ENCODE measurements around the gene AHCYL2.
"Not testable (repeated sequence)": the region's sequence is repeated elsewhere in the genome, so short reads cannot be mapped to it uniquely, and the experiment has no call there.

AHCYL2 gene

DNA sequence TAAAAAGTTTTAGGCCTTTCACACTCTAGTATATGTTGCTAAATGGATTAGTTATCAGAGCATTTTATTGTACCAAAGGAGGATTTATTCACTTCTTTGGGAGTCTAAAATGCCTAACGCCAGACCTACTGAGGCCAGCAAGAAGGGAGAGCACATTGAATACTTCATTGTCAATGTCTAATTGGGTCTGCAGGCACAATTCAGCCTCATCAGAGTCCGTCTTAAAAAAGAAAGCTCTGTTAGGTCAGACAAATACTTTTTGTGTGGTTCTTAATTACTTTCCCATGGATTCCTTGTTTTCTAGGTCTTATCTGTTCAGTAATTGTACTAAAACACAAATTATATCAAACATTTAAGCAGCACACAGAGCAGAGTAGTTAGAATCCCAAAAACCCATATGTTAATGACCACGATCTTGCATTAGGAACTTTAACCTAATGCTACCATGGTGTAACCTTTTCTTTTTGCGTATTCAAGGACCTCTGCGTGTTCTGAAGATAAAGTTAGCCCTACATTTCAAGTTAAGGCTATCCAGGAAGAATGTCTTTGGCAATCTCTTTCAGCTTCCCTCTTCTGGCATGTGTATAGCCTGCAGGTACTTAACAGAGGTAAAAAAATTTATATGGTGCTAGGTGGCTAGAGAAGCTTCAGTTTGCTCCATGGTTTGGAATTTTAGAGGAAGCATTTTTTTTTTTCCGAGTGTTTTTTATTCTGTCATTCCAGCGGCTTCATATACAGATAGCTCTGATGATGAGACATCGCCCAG, 163.7 kb downstream of the AHCYL2 start:
- no peak for DNase-seq

- DNase-seq, result no peak
Observed at GRCh38 chr7:129389829-129390228, 165.0 kb downstream of the AHCYL2 start.

GRCh38 chr7:129390314-129390713, 165.5 kb downstream of the AHCYL2 start:
- DNase-seq, result no peak

DNA sequence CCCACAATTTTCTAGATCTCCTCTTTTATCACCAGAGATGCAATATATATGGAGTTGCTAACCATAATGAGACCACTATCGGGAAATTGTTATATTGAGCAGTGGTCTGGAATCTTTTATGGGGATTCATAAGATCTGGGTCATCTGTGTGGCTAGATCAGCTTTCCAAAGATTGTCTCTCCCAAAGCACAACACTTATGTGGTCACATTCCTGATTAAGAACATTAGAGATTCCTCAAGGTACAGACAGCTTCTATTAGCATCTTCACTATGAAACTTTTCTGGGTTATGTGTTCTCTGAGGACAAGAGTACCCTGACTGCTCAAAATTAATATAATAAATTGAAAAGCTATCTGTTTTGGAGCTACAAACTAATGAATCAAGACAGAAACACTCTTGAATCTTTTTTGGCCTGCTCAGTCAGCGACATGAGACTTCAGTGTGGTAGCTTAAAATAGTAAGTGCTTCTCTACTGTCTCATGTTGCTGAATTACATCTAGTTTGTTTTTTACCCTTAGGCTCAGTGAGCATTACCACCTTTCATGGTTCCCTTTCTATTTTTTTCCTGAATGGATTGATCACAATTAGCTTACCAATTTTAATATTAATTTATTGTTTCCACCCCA, 166.8 kb downstream of the AHCYL2 start:
- no peak for DNase-seq

DNA sequence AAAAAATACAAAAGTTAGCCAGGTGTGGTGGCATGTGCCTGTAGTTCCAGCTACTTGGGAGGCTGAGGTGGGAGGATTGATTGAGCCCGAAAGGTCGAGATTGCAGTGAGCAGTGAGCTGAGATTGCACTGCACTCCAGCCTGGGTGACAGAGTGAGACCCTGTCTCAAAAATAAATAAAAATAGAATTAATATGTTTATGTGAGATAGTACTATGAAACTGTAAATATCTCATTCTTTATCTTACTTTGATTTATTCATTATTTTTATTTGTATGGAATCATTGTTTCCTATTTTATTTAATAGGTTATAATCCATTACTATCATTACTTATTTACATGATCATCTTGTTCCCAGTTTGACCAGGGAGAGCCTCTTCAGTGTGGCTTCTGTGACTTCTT, 168.4 kb downstream of the AHCYL2 start:
- DNase-seq, result no peak

DNA sequence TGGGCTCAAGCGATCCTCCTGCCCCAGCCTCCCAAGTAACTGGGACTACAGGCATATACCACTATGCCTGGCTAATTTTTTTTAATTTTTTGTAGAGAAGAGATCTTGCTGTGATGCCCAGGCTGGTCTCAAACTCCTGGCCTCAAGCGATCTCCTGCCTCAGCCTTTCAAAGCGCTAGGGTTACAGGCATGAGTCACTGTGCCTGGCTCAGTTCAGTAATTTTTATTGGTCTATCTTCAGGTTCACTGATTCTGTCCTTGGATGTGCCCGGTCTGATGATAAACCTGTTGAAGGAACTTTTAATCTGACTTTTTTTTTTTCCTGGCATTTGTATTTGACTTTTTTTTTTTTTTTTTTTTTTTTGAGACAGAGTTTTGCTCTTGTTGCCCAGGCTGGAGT, 169.3 kb downstream of the AHCYL2 start:
- DNase-seq, result no peak

DNA sequence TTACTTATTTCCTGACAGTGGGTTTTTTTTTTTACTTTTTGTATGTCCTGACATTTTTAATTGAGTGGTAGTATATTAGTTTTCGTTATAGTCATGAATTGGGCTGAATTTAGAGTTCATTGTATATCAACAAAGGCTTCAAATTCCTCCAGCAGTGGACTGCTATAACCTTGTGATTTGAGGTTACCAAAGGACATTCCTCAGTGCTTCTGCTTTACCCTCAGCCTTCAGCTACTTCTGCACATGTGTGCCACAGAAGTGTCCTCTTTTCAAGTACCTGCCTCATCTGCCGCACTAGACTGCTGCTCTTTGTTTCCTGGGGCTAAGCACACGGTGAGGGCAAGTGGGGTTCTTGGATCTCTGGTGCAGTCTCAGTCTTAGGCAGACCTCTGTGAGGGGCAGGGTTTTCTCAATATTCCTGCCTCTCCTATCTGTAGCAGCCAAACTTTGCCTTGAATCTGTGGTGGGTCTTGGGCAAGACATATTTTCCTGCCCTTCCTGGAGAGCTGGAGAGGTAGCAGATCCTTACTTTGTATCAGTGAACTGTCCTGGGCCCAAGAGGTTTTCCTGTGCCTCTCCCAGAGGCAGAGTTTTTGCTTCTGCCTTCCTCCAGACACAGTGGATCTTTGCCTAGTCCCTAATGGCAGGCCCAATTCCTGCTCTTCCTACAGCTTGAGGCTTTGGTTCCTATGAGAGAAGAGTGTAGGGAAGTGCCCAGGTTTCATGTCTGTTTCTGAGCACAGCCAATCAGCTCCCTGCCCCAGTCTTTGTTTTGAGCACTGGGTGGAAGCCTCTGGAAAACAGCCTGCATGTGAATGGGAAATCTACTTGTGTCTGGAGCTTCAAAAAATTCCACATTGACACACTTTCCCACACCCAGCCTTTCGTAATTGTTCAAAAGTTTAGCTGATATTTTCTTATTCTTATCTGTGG, 170.4 kb downstream of the AHCYL2 start:
- no peak for DNase-seq

DNA sequence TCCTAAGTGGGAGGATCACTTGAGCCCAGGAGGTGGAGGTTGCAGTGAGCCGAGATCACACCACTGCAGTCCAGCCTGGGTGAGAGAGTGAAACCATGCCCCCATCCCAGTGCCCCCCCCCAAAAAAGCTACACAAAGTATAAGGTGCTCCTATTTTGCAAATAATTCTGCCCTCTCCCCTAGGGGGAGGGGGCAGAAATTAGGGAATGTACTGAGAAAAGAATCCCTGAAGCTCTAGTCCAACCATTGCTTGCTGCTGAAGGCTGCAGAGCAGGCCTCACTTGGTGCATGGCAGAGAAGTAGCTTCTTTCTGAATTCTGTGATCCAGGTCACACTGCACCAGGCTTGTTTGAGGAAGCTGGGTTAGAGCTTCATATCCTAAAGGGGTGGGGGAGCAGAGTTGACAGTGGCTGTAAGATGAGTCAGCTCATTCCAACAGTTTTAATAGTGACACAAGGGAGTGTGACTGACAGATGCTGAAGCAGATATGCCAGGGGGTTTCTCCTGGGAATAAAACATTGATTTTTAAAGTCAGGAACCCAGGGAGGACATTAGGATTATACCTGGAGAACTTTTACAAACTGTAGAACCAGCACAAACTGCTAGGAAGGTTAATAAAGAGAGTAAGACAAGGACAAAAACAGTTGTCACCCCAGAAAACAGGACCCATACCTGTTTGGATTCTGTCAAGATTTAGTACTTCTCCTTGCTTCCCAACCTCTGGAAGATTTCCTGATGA, 176.6 kb downstream of the AHCYL2 start:
- no peak for DNase-seq

DNA sequence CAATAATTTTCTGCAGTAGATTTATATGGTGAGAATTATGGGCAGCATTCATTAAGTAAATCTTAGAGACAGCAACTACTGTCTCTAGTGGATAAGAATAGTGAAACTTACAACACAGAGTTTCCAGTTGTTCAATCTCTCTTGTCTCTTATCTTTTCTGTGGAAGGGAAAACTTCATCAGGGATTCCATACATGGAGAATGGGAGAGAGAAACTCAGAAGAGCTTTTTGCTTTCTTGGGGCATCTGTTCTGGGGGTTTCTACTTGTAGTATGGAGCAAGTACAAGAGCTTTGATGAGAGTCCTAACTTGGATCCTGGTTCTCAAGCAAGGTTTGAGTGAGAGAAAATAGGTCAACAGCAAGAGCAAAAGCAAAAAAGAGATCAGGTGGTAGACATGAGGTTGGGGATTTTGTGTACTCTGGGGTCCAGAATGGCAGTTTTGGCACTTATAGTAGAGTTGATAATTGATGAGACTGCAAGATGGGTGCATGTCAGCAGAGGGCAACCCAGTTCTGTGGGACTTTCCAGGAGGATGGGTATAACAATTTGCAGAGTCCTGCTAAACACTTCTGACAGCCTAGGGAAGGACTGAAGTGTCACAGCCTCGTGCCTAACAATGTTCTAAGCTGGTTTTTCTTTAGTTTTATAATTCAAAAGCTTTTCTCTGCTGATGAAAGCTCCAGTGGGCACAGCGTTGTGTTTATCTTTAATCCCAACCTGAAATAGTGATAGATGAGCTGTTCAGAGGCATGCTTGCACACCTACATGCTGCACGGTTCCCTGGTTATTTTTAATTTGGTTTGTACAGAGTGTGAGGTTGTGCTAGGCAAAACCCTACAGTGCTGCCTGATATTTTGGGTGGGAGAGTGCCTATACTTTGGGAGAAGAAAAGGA, 177.4 kb downstream of the AHCYL2 start:
- DNase-seq, result peak; percentile 34

DNA sequence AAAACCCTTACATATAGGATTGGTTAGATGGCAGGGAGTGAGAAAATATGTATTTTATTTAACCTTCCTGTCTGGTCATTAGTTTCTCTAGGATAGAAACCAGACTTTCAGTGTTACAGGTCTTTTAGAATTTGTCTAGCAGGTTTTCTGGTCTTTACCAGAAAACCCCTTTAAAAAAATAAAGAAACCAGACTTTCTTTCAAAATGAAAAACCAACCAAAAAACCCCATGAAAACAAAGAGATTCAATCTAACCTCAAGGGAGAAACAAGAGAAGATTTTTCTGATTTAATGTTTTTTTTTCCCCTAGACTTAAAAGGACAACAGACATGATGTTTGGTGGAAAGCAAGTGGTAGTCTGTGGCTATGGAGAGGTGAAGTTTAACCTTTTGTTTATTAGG, 180.7 kb downstream of the AHCYL2 start:
- no peak for DNase-seq

- DNase-seq, result not testable (repeated sequence)
Observed at GRCh38 chr7:129410238-129410637, 185.4 kb downstream of the AHCYL2 start.

GRCh38 chr7:129412501-129412900, 187.7 kb downstream of the AHCYL2 start:
- no peak for DNase-seq

GRCh38 chr7:129417073-129417472, 192.2 kb downstream of the AHCYL2 start:
- no peak for DNase-seq

DNA sequence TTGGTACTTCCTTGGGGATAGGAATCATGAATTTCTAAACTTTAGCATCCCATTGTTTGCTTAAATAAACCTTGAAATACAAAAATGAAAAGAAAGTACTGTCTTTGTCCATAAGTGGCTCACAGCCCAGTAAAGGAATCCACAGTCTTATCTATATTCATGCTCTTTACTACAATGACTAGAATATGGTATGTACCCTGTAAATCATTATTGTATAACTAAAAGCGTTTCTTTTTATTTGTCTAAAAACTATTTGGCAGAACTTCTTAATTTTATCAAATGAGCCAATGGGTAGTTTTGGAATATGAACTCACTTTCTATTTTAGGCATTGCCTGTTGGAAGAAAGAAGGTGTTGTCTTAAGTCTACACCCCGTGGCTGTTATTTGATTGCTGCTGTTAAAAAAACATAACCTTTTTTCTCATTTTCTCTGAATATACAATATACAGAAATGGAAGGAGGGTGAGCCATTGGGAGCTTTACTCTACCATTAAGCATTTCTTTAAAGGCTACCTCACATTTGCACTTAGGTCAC, 197.0 kb downstream of the AHCYL2 start:
- no peak for DNase-seq

GRCh38 chr7:129422727-129423126, 197.9 kb downstream of the AHCYL2 start:
- no peak for DNase-seq

DNA sequence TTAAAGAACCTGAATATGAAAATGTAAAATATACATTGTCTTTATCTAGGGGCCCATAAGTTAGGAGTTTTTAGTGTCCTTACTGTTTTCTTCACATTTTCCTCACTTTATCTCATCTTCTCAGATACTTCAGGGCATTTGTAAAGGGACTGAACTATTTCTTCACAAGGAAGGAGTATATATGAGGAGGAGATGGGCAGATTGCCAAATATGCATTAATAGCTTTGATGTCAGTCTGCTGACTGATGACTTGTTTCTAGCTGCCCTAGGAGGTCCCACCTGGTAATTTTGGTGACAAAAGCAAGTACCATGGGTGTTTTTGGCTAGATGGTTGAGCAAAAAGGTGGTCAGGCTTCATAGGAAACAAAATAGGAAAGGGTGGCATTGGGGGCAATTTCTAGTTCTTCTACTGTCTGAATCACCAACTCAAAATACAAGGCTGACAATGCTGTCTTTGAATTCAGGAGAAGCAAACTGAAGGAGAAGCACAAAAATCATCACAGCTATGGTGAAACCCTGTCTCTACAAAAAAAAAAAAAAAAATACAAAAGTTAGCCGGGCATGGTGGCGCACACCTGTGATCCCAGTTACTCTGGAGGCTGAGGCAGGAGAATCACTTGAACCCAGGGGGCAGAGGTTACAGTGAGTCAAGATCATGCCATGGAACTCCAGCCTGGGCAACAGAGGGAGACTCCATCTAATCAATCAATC, 199.0 kb downstream of the AHCYL2 start:
- DNase-seq, result no peak

GRCh38 chr7:129426482-129426881, 201.7 kb downstream of the AHCYL2 start:
- no peak for DNase-seq

GRCh38 chr7:129427526-129428045, 202.8 kb downstream of the AHCYL2 start:
- no peak for DNase-seq

GRCh38 chr7:129431911-129432643, 207.2 kb downstream of the AHCYL2 start:
- DNase-seq, result no peak
